Measurements from ENCODE around the gene PRODH. TPM values are rescaled to one million over a fixed set of nuclear protein-coding genes. Genes with fewer than 3 reads are reported as not detected.
A peak's percentile ranks its signal among the peaks of the same experiment; 100 is the strongest.
"Not testable (repeated sequence)": the region's sequence is repeated elsewhere in the genome, so short reads cannot be mapped to it uniquely, and the experiment has no call there.

The PRODH gene, protein sequence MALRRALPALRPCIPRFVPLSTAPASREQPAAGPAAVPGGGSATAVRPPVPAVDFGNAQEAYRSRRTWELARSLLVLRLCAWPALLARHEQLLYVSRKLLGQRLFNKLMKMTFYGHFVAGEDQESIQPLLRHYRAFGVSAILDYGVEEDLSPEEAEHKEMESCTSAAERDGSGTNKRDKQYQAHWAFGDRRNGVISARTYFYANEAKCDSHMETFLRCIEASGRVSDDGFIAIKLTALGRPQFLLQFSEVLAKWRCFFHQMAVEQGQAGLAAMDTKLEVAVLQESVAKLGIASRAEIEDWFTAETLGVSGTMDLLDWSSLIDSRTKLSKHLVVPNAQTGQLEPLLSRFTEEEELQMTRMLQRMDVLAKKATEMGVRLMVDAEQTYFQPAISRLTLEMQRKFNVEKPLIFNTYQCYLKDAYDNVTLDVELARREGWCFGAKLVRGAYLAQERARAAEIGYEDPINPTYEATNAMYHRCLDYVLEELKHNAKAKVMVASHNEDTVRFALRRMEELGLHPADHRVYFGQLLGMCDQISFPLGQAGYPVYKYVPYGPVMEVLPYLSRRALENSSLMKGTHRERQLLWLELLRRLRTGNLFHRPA
- total RNA-seq = 9.1 TPM
- long read RNA-seq = 0 reads

DNA sequence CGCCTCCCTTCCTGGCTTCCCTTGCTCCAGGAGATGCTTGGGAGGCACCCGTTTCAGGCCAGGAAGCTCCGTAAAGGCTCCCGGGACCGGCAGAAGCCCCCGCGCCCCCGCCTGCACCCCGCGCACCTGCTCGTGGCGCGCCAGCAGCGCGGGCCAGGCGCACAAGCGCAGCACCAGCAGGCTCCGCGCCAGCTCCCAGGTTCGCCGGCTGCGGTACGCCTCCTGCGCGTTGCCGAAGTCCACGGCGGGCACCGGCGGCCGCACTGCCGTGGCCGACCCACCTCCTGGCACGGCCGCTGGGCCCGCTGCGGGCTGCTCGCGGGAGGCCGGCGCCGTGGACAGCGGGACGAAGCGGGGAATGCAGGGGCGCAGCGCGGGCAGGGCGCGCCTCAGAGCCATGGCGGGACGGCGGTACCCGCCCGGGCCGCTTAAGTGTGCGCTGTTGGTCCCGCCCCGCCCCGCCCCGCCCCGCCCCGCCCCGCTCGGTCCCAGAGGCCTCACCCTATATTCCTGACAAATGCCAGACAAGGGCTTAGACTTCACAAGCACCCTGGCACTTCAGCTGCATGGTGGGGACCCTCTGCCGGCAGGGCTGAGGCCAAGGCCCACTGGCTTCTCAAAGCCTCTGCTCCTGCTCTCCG is at the start of gene PRODH:
Gene PRODH (minus strand): TSS at position 405 of the 641 bp plus-strand sequence. CDS start 6 bp downstream, at position 399.
- intact Hi-C loops (cut with micrococcal nuclease) = no loop called here
- ATAC-seq = peak; percentile 90

DNA sequence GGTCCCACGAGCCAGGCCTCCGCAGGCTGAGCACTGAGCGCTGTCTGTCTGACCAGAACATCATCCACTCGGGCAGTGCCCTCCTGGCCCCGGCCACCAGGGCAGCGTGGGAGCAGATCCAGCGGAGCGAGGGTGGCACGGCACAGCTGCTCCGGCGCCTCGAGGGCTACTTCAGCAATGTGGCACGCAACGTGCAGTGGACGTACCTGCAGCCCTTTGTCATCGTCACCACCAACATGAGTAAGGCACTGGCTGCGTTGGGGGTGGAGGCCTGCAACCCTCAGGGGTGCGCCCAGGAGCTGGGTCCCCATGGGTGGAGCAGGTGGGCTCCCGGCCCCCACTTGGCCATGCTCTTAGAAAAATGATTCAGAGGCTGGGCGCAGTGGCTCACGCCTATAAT is 49.7 kb upstream of the PRODH start:
- DNase-seq (no peak), ATAC-seq (no peak)
- intact Hi-C loops (cut with micrococcal nuclease) = no loop called here

More for the DNA sequence above, at the start of gene PRODH:
- DNase-seq = no peak

- no peak for DNase-seq
- ATAC-seq = no peak
- intact Hi-C loops (cut with micrococcal nuclease) = no loop called here
Observed at GRCh38 chr22:18984564-18984963, 48.5 kb upstream of the PRODH start.

- DNase-seq (no peak), ATAC-seq (no peak)
- intact Hi-C loops (cut with micrococcal nuclease) = no loop called here
Observed at GRCh38 chr22:18983120-18983651, 47.1 kb upstream of the PRODH start.

- intact Hi-C loops (cut with micrococcal nuclease) = no loop called here
- no peak for ATAC-seq
- DNase-seq = no peak
Observed at GRCh38 chr22:18980829-18981228, 44.7 kb upstream of the PRODH start.

DNA sequence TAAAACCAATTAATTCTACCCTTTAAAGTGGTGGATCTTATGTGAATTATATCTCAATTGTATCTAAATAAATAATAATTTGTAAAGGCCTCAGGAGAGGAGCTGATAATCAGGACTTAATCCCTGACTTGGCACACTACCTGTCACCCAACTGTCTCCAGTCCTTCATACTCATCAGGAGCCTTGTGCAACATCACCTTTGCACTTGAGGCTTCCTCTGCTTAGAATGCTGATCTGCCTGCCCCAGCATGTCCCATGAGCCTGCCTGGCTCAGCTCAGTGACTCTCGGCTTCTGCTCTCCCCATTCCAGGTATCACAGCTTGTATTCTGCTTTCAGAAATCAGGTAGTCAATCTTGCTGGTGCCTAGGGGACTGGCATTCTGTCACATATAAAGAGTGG is 43.9 kb upstream of the PRODH start:
- no peak for ATAC-seq
- no peak for DNase-seq
- intact Hi-C loops (cut with micrococcal nuclease) = no loop called here

DNA sequence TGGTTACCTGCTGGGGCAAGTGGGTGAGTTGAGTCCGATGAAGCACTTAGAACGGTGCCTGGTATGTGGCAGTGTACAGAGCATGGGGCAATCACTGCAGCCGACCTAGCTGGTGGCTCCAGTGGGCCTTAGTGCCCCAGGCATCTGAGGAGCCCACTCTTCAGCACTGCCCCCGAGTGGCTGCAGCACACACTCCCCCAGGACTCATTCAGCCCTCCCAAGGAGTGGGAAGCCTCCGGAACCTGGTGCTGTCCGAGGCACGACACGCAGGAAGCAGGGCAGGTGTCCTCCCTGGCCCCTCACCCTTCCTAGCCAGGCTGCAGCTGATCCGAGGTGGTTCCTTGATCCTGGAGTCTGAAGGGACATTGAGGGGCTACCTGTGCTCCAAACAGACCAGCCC is 42.4 kb upstream of the PRODH start:
- DNase-seq (peak; percentile 3), ATAC-seq (no peak)
- intact Hi-C loops (cut with micrococcal nuclease) = no loop called here

DNA sequence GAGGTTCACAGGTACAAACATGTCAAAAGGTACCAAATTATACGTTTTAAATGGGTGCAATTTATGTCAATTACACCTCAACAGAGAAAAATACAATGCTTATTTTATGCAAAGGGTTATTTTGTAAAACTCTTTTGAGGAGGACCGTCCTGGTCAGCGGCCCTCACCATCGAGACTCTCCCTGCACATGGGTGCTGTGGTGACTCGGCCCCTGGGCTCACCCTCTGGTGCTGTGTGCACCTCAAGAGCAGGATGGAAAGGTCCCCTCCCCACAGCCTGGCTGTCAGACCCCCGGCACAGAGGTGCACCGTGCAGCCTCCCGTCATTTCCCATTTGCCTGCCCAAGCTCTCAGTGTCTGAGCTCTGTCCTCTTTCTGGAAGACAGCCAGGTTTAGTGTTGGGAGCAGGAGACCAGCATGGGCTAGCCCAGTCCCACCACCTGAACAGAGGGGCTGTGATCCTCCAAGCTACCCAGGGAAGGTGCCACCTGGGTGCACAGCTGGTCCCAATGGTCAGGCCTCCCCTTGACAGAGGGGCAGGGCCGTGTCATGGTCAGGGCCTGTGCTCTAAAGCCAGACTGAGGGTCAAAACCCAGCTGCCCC is 41.8 kb upstream of the PRODH start:
- intact Hi-C loops (cut with micrococcal nuclease) = no loop called here
- ATAC-seq (no peak), DNase-seq (peak; percentile 3)

GRCh38 chr22:18976197-18976751 is 40.2 kb upstream of the PRODH start:
- ATAC-seq = no peak
- intact Hi-C loops (cut with micrococcal nuclease) = no loop called here
- peak; percentile 17 for DNase-seq

DNA sequence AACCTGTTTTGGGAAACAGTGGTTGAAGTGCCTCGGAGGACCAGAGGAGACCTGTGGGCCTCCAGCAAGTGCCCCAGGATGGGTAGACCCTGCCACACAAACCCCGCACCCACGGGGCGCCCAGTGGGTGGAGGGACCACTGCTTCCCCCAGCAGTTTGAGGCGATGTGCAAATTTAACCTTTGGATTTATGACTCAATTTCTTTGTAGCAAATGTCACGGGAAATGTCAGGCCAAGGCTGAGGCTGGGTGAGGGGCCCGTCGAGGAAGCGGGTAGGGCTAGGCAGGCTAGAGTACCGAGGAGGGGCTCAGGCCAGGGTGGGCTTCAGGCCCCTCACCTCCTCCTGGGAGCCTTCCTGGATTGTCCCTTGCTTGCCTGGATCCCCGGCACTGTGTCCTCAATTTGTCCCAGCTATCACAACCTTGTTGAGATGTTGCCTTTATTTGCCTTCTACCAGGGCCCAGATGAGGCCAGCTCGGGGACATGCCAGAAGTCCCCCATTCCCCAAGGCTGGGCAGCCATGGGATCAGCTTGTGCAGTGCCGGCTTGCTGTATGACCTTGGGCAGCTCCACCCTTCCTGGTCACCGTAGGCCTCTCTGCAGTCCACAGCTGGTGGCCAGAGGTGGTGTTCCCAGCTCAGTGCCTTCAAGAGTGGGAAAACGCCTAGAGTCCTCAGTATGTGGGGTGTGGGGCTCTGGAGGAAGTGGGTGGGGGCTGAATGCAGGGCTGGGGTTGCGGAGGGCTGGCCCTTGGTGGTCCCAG is 39.5 kb upstream of the PRODH start:
- intact Hi-C loops (cut with micrococcal nuclease) = no loop called here
- DNase-seq (no peak), ATAC-seq (no peak)

- intact Hi-C loops (cut with micrococcal nuclease) = no loop called here
- ATAC-seq (no peak), DNase-seq (no peak)
Observed at GRCh38 chr22:18974477-18975180, 38.5 kb upstream of the PRODH start.

GRCh38 chr22:18973264-18974031 is 37.4 kb upstream of the PRODH start:
- intact Hi-C loops (cut with micrococcal nuclease) = no loop called here
- no peak for ATAC-seq
- DNase-seq = no peak

DNA sequence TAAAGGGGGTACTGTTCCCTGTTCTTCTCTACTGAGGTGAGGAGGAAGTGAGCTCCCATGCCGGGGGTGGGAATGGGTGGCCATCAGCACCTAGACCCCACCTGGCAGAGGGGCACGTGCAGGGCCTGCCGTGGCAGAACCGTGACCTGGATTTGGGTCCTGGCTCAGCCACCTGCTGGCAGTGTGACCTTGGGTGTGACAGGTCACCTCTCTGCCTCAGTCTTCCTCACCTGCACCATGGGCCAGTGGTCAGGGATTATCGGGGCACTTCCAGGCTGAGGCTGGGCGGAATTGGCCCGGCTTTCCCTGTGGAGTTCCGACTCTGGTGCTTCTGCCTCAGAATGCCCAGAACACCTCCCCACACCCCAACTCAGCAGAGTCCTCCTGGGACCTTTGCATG is 36.5 kb upstream of the PRODH start:
- ATAC-seq; intact Hi-C loops (cut with micrococcal nuclease): not testable (repeated sequence)

DNA sequence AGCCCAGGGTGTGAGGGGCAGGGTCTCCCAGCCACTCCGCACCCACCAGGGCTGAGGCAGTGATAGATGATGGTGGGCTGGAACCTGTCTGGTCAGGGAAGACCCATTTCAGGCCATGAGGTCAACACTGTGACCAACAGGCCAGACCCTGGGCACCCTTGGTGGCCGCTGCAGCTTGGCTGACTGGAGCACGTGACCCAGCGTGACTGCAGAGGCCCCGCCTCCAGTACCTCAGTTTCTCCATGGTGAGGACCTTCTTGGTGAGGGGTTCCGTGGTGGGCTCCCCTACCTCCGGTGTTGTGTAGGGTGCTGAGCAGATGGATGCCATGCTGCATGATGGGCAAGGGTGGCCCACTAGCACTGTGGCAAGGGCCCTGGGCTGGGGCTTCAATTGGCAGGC is 35.9 kb upstream of the PRODH start:
- intact Hi-C loops (cut with micrococcal nuclease); ATAC-seq; DNase-seq: not testable (repeated sequence)

More for the DNA sequence above, 36.5 kb upstream of the PRODH start:
- not testable (repeated sequence) for DNase-seq

DNA sequence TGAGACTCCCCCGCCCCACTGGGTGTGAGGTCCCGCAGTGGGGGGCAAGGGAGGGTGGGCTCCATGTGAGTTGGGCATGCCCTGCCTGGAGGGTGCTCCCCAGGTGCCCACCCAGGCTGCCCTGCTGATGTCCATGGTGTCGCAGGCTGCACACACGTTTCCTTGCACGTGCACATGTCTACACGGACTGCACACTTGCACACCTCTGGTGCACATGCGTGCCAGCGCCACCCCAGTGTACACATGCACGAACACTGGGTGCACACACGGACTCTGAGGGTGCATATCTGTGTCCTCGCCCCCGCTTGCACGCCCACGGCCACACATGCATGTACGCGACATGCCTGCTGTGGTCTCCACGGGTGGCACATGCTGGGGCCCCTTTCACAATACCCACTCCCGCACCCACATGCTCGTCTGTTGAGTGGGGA is 35.2 kb upstream of the PRODH start:
- intact Hi-C loops (cut with micrococcal nuclease) = no loop called here
- no peak for ATAC-seq
- DNase-seq = no peak

DNA sequence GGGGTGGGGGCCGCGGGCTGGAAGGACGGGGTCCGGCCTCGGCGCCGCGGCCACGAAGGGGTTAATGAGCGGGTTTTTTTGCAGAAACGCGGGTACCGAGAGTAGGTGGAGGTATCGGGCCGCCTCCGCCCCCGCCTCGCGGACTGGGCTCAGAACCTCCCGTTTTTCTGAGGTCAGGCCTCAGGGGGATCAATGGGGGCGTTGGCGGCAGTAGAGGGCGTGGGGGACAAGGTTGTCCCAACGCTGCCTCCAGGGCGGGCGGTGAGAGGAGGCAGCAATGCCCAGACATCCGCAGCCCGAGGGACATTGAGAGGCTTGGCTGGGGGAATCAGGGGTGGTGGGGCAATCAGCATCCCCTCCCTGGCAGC is 34.8 kb upstream of the PRODH start:
- intact Hi-C loops (cut with micrococcal nuclease) = no loop called here
- no peak for ATAC-seq
- no peak for DNase-seq

- ATAC-seq = peak; percentile 14
- no peak for DNase-seq
- intact Hi-C loops (cut with micrococcal nuclease) = no loop called here
Observed at GRCh38 chr22:18970176-18970947, 34.3 kb upstream of the PRODH start.
